ENCODE results near the gene SPINDOC.

The SPINDOC gene

GRCh38 chr11:63821411-63821810 is 8.2 kb downstream of the SPINDOC start:
- no peak overlapping the region for H3K4me3 ChIP-seq (ENCODE audit: low read depth, low read length)
- no peak for TF ChIP-seq CTCF (IDR thresholded peaks at IDR 0.05; ENCODE audit: low read depth, low read length)

GRCh38 chr11:63826471-63827190 is 13.4 kb downstream of the SPINDOC start:
- no peak overlapping the region for H3K4me3 ChIP-seq (ENCODE audit: low read depth, low read length)
- TF ChIP-seq CTCF (IDR thresholded peaks at IDR 0.05; ENCODE audit: low read depth, low read length): no peak

DNA sequence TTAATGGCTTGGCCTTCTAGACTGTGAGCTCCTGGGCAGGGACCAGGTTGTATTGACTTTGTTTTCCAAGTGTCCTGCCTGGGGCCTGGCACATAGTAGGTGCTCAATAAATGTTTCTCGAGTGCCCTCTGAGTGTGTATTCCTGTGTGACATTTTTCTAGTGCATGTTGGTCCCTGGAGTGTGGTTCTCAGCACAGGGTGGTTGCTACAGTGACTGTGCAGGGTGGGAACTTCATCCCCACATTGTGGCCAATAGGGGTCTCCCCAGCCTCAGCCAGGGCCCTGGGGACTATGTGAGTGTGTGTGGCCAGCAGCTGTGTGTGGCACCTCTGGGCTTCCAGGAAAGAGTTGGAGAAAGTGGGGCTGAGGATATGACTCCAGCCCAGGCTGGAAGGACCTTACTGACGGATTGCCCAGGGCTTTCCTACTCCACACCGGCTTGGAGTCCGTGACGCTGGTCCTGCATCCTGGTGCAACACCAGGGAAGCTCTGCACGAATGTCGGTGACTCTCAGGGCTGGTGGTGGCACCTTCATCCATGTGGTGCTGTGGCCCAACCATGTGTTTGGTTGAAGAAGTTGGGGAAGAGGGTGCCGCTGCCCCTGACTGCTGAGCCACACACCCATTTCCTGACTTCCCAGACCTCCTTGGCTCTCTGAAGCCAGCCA is 16.7 kb downstream of the SPINDOC start:
- 0 out of 2 replicates have a peak, but pooled peaks have one; percentile 28 for TF ChIP-seq CTCF (IDR thresholded peaks at IDR 0.05; ENCODE audit: low read depth, low read length)
- H3K4me3 ChIP-seq (ENCODE audit: low read depth, low read length): no peak overlapping the region

DNA sequence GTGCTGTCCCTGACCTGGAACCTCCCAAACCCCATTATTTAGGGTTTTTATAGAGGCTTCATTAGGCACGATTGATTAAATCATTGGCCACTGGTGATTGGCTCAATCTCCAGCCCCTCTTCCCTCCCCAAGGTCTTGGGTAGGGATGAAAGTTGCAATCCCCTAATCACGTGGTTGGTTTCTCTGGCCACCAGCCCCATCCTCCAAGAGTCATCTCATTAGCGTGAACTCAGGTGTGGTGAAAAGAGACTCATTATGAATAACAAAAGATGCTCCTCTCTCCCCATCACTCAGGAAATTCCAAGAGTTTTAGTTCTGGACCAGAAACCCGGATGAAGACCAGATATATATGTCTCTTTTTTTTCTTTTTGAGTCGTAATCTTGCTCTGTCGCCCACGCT is 18.1 kb downstream of the SPINDOC start:
- H3K4me3 ChIP-seq (ENCODE audit: low read depth, low read length): no peak overlapping the region
- no peak for TF ChIP-seq CTCF (IDR thresholded peaks at IDR 0.05; ENCODE audit: low read depth, low read length)

DNA sequence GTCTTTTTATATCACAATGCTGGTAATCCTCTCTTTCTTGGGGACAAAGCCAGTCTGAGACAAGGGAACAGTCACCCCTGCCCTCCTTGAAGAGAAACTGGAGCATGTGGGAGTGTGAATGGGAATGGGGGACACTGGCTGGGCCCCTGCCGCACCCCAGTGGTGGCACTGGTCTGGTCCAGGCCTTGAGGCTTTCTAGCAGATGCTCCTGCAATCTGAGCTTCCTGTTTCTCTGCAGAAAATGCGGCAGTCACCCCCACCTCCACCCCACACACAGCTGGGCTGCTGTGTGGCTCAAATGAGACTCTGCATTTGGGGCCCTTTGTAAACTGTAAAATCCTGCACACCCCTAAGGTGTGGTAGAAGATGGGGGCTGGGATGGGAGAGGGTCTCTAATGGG is 19.1 kb downstream of the SPINDOC start:
- no peak overlapping the region for H3K4me3 ChIP-seq (ENCODE audit: low read depth, low read length)
- no peak for TF ChIP-seq CTCF (IDR thresholded peaks at IDR 0.05; ENCODE audit: low read depth, low read length)

DNA sequence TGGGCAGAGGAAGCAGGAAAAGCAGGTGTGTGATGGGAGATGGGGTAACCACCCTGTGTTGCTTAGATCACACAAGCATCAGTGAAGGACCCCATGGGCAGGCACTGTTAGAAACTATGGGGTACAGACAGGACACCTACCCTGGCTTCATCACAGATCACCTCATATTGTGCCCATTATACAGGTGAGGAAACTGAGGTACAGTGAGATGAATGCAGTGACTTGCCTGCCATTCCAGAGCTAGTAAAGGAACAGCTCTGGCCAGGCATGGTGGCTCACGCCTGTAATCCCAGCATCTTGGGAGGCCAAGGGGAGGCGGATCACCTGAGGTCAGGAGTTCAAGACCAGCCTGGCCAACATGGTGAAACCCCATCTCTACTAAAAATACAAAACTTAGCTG is 19.8 kb downstream of the SPINDOC start:
- TF ChIP-seq CTCF (IDR thresholded peaks at IDR 0.05; ENCODE audit: low read depth, low read length): no peak
- no peak overlapping the region for H3K4me3 ChIP-seq (ENCODE audit: low read depth, low read length)

GRCh38 chr11:63834535-63835157 is 21.4 kb downstream of the SPINDOC start:
- no peak overlapping the region for H3K4me3 ChIP-seq (ENCODE audit: low read depth, low read length)
- no peak for TF ChIP-seq CTCF (IDR thresholded peaks at IDR 0.05; ENCODE audit: low read depth, low read length)

Measured in WI38 (cell line).